ENCODE results near the gene DYNC2H1.

DYNC2H1 gene

DNA sequence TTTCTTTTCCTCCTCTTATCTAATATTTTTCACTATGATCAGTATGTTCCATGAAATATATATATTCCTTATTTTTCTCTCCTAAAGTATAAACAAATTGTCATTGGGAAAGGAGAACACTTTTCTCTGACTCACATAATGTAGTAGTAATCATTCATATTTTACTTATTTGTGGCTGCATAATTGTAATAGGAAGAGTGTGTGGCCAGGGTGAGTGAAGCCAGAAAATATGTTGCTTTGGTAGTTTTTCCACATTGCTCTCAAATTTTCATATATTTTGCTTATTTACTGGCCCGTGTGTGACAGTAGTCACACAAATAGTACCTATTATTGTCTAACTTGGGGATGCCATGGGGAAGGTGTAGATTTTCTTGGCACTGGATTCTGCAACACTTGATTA, 172.1 kb downstream of the DYNC2H1 start:
- no peak for DNase-seq

DNA sequence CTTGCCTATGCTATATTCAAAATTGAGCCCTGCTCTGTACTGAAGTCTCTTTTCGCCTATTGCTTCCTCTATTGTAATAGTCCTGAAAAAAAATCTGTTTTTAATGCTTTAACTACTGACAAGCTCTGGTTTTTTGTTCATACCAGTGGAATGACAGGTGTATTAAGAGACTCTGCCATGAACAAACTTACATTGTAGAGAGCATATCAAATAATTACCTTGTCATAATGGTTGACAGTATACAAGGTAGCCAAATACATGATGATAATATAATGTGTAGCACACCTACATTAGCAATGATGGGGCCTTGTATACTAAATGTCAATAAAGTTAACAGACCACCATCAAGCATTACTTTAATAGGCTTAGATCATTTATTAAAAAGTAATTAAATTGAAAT, 175.0 kb downstream of the DYNC2H1 start:
- no peak for DNase-seq

DNA sequence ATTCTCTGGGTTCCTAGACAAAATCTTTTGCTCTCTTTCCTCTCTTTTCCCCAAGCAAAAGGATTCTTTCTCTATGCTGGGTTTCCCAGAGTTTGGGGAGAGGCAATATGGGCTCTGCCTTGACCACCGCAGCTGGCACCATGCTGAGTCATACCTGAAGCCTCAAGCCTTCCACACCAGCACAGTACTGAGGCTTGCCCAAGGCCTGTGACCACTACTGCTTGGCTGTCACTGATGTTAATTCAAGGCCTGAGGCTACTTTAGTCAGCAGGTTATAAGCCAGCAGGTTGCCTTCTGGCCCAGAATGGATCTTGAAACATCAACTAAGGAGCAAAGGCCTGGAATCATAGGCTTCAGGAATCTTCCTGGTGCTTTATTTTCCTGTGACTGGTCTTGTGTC, 185.3 kb downstream of the DYNC2H1 start:
- DNase-seq: no peak

DNA sequence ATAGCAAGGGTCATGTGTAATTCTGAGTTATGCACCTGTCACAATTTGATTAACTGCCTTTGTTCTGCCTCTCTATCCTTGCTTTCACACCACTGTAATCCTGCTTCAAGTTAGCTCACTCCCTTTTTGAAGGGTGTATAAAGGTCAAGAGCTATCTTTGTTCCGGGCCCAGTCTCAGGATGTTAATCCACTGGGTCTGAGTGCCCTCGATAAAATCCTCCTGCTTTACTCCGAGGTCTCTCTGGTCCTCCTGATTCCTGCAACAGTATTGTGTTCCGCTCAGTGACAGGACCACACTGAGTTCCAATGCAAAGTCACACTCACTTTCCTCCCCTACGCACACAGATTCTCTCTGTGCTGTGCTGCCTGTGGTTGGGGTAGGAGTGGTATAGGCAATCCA, 186.5 kb downstream of the DYNC2H1 start:
- no peak for DNase-seq

DNA sequence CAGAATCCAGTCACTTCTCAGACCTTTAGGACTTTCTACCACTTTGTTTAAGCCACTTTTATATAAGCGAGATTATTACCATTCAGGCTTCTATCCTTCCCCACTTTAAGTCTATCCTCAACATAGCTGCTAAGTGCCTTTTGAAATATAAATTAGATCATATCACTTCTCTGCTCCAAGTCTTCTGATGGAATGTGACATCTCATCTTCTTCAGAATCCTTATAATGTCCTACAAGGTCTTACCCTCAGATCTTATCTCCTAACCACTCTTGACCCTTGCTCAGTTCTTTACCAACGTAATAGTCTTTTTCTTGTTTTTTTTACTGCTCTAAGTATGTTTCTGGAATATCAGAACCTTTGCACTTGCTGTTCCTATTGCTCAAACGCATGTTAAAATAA, 188.7 kb downstream of the DYNC2H1 start:
- DNase-seq: no peak

DNA sequence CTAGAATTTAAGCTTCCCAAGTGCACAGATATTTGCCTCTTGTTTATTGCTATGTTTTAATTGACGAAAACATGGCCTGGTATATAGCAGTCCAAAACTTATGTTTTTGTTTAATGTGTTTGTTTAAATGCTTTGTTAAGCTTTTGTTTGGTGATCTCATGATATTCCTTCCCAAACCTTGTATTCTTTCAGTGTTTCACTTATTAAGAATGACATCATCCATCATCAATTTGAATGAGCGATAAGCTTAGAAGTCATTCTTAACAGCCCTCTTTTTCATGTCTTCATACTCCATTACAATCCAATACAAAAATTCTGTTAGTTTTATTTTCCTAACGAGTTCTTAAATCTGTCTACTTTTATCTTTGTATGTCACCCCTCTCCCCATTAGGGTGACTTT, 206.0 kb downstream of the DYNC2H1 start:
- DNase-seq: no peak

DNA sequence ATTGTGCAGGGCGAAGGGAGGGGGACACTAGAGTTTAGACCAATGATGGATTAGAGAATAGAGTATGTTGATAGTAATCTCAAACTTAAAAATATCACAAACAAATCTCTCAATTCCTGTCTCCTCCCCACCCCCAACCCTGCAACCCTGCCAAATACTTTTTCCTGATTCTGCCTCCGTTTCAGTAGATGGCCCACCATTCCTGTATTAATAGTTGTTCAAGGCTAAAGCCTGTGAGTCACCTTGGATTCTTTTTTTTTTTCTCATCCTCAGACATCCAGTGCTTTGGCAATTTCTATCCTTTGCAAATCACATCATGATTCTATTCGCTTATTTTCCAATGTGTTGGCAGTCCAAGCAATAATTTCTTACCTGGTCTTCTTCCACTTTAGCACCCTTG, 207.9 kb downstream of the DYNC2H1 start:
- no peak for DNase-seq

DNA sequence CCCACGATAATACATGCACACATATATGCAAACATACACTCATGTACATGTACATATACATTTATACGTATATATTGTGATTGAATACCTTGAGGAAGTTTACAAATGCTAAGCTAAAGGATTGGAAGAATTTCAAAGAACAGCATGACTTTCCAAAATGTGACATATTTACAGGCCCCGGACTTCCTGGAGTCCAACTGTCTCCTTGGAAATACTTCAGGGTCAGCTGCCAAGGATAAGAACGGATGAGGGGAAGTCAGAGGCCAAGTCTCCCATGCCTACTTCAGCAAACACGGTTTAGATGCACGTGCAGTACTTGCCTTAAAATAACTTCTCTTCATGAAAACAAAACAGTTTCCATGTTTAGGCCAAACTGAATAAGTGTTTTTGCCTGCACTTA, 213.6 kb downstream of the DYNC2H1 start:
- DNase-seq: no peak

DNA sequence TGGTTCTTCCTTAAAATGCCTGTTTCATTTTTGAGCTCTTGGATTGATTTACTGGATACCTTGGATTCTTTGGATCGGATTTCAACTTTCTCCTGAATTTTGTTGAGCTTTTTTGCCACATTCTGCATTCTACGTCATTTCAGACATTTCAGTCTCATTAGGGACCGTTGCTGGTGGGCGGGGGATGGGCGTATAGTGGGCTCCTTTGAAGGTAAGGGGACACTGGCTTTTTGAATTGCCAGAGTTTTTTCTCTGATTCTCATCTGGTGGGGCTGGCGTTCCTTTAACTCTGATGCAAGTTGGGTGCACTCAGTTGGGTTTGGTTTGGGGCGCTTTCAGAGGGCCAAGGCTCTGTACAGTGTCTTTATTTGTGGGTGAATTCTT, 216.5 kb downstream of the DYNC2H1 start:
- DNase-seq: no peak

DNA sequence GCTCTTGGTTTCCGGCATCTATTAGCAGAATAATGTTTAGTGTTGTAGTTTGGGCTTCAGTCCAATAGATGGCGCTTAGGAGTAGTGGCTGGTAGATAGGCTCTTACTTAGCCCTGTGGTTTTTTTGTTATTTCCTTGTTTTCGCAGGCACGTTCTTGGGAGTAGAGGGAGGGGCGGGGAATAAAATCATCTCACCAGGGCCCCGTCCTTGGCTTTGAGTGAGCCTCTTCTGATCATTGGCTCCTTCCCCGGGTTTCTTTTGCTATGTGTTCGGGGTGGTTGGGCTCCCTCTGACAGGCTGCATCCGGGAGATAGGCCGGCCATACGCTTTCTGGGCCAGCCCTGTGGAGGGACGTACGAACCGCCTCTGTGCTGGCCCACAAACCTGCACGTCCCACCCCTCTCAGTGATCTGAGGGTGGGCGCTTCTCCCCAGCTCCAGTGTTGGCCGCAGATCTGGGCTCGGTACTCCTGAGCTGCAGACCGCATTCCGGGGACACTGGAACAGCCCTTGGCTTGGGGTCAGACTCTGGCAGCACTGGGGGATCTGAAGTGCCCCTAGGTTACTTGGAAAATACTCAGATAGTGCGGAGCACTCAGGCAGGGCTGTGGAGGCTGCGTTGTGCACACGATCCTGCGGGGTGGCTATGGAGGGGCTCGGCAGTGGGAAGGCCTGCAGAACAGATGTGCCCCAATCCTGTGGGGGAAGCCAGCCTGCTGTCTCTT, 217.0 kb downstream of the DYNC2H1 start:
- no peak for DNase-seq

DNA sequence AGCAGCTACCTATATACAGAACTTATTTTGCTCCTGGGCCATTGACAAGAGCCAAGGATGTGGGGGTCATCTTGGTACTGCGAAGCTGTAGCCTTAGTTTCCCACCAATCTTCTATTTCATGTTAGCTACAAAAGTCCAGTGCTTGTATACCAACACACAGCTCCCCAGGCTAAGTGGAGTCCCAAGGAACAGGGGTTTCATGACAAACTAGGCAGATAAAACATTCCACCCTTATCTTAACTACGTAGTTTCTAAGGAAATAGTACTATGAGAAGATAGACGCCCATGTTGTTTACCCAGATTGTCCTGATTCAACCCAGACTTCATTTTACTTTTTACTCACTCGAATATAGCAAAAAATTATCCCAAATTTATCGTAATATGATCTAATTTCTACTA, 218.5 kb downstream of the DYNC2H1 start:
- no peak for DNase-seq

DNA sequence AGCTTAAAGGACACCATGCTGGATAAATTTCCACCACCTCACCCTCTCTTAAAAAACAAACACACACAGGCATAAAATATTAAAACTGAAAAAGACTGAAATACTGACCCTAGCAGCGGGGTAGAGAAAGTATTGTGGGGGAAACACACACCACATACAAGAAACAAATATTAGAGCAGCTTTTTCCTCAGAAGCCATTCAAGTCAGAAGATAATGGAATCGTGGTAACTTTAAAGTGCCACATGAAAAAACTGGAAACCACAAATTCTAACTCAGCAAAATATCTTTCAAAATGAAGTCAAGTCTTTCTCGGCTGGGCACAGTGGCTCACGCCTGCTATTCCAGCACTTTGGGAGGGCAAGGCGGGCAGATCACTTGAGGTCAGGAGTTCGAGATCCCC, 223.2 kb downstream of the DYNC2H1 start:
- no peak for DNase-seq

DNA sequence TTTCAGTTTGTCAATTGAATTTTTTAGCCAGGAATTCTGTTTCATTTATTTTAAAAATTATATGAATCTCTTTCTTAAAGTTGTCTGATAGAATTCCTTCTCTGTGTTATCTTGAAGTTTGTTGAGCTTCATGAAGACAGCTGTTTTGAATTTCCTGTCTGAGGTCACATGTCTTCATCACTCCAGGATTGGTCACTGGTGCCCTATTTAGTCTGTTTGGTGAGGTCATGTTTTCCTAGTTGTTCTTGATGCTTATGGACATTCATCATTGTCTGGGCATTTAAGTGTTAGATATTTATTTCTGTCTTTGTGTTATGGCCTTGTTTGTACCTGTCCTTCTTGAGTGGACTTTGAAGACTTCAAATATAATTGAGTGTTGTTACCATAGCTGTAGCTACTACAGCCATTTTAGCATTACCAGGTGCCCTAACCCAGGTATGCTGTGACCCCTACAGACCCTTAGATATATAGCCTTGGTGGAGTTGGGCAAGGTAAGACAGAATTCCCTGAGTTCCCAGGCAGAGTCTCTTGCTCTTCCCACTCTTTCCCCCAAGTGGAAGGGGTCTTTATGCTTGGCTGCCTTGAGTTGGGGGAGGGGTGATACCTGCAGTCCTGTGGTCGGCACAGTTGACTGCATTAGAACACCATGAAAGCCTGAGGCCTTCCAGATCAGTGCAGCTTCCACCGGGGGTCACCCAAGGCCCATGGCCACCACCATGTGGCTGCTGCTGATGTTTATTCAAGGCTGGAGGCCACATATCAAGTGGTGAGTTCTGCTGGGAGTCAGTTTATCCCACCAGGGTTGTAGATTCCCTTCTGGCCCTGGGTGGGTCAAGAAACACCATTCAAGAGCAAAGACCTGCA, 229.6 kb downstream of the DYNC2H1 start:
- no peak for DNase-seq

DNA sequence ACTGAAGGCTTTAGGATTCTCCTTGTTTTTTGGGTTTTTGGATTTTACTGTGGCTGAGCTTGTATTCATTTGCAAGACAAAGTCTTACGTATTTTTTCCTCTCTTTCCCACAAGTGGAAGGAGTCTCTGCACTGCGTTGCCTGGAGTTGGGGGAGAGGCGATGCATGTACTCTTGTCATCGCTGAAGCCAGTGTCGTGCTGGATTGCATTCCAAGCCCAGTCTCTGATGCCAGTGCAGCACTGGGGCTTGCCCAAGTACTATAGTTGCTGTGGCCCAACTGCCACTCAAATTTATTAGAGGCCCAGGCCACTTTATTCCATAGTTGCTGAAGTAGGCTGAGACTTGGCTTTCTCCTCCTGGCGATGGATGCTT, 230.2 kb downstream of the DYNC2H1 start:
- DNase-seq: no peak

DNA sequence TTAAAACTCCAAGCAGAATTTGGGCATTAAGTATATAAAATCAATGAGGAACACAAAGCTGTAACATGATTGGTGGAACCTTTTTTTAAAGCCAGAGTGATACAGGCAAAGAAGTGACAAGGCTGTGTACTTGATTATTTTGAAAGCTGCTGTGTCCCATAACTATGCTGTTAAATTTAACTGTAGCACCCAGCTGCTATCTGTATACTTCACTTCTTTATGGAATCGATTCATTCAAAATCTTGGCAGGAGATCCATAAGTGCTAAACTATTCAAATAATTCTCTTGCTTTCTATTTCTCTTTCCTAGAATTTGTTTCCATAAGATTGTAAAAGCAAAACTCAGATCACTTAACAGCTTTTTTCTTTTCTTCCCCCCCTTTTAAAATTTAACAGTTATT, 231.7 kb downstream of the DYNC2H1 start:
- no peak for DNase-seq

DNA sequence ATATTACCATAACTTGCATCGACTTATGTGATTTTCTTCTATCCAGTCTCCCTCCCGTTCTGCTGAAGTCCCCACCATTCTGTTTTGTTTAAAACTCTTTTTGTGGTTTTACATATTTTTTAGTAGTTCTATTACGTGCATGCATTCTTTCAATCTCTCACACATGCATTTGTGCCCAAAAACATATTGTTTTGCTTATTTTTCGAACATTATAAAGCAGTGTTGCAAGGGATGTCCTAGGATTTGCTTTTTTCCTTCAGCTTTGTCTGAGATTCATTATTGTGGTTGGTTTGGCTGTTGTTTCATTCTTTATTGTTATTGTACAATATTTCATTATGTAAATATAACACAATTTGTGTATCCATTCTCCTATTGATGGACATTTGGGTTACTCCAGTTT, 235.7 kb downstream of the DYNC2H1 start:
- no peak for DNase-seq

DNA sequence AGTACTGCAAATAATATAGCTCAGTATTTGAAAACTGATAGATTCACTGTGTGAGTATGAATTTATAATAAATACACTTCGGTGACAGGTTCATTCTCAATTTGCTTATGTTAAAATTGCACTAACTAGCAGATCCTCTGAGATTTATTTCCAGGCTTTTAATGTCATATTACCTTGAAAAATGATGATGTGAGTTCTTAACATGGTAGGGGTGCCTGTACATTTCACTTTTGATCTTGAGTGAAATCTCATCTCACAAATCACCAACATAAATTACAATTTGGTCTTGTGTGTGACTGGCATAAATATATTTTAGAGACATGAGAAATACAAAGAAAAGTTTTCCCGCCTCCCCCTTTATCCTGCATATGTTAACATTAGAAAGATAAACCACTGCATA, 240.4 kb downstream of the DYNC2H1 start:
- DNase-seq: no peak

DNA sequence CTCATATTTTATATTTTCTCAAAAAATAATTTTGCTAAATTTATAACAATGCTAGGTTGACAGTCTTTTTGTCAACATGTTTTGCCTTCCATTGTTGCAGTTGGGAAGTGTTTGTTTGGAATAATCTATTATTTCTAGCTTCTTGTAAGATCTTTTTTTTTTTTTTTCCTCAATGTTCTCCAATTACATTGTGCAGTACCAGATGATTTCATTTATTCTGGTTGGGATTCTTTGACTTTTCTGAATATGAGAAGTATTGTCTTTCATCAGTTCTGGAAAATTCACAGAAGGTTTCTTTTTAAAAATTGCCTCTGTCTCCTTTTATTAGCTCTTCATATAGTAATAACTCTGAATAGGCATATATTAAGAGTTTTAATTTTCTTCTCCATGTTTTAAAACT, 245.4 kb downstream of the DYNC2H1 start:
- DNase-seq: no peak

DNA sequence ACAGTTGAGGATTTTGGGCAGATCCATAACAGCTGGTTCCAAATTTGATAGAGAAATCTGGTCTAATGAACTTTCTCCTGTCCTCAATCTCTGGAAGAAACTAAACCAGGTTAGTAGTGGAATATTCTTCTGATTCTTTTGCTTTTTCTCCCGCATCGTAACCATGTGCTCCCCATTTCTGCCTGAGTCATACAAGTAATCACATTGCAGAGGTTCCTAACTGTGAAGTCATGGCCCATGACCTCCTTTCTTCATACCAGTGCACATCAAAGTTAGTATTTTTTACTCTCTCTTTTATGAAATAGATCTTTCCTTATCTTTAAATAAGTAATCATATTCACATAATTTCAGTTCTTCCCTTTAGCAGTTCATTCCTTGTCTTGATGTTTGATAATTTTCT, 249.0 kb downstream of the DYNC2H1 start:
- DNase-seq: no peak

DNA sequence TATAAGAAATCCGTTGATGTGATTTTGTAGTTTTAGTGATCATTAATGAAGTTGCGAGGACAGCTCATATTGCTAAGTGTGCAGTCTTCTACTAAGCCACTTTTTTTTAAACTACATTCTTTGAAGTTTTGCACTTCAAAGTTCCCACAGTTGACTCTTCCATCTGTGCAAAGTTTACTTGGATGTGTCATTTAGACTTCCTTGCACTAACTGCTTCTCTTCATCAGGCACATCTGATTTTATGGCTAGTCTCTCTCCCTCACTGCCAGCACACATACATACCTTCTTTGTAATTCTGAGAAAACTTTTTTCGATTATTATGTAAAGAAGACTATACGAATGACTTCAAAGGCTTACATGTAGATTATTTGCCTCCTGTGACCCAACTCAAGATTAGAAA, 250.0 kb downstream of the DYNC2H1 start:
- no peak for DNase-seq

DNA sequence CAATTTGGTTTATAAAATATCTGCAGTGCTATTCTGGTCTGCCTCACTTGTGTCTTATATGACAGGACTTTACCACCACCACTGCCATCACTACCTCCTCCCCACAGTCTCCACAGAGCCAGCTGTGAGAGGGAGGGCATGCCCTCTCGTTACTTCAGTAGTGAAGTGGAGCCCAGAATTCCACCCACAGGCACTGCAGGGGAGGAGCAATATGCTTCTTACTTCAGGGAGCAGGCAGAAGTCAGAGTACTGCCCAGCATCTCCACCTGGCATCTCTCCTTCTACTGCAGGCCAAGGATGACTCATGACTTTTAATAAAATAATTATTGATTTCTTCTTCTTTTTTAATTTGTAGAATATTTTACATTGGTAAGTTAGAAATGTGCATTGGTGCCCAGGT, 255.5 kb downstream of the DYNC2H1 start:
- no peak for DNase-seq

DNA sequence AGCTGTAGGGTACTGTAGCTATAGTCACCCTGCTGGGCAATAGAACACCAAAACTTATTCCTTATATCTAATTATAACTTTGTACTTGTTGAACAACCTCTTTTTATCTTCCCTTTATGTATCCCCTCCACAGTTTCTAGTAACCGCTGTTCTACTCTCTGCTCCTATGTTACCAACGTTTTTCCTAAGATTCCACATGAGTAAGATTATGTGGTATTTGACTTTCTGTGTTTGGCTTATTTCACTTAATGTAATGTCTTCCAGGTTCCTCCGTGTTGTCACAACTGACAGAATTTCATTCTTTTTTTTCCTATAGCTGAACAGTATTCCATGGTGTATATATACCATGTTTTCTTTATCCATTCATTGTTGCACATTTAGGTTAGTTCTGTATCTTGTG, 258.4 kb downstream of the DYNC2H1 start:
- DNase-seq: no peak

DNA sequence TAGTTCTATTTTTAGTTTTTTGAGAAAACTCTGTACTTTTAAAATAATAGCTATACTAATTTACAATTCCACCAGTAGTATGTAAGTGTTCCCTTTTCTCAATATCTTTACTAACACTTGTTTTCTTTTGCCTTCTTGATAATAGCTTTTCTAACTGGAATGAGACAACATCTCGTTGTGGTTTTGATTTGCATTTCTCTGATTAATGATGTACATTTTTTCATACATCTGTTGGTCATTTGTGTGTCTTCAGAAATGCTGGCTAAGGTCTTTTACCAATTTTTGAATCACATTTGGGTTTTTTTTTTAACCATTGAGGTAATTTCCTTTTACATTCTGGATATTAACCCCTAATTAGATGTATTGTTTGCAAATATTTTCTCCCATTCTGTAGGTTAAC, 258.9 kb downstream of the DYNC2H1 start:
- no peak for DNase-seq

DNA sequence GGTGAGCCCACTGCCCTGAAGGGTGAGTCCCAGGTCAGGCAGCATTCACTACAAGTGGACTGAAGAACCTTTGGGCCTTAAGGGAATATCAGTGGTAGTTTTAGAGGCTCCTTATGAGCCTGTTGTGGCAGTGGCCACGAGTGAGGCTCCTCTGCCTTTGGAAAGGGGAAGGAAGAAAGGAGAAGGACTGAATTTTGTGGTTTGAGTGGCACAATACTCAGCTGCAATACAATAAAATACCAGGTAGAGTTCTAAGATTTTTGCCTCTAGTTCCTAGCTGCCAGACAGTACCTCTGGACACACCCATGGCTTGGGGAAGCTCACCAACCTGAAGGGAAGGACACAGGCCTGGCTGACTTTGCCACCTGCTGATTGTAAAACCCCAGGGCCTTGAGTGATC, 260.9 kb downstream of the DYNC2H1 start:
- DNase-seq: no peak

DNA sequence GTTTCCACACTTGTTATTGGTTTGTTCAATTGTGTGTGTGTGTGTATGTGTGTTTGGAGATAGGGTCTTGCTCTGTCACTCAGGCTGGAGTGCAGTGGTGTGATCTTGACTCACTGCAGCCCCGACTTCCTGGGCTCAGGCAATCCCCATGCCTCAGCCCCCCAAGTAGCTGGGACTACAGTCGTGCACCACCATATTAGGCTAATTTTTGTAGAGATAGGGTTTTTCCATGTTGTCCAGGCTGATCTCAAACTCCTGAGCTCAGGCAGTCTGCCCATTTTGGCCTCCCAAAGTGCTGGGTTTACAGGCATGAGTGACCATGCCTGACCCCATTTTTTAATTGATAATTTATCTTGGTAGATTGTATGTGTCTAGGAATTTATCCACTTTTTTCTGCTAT, 263.7 kb downstream of the DYNC2H1 start:
- DNase-seq: no peak

Measured in NCI-H510A (cell line).